Stimulated activated CD4-positive, alpha-beta T cell treated with anti-CD3 and anti-CD28 coated beads, Interleukin-15, amount 100 ng/mL, for 1 hour (primary cell): ENCODE results near the gene CC2D1A.
"Not testable (repeated sequence)": the region's sequence is repeated elsewhere in the genome, so short reads cannot be mapped to it uniquely, and the experiment has no call there.

Experiments used
- DNase-seq, 2 donors: peaks; one replicate each; pipeline ENCODE4 v3.0.0-alpha.2; 2020; ENCODE audit warnings: low read depth in 1 of 2, low spot score in 1 of 2

CC2D1A gene

DNA sequence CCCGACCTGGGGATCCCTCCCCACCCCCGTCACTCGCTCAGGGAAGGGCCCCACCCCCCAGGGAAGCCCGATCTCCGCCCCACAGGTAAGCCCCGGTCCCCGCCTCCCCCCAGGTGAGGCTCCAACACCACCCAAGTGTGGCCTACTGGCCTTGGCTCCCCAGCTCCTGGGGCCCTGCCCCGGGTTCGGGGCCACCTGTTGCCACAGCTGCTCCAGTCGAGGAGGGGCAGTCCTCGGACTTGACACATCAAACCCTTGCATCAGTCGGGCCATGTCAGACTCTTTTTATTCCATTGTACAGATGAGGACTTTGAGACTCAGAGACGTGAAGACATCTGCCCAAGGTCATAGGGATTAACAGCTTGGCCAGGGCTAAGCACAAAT lies 512 bp downstream of the CC2D1A start:
- DNase-seq, result no peak

DNA sequence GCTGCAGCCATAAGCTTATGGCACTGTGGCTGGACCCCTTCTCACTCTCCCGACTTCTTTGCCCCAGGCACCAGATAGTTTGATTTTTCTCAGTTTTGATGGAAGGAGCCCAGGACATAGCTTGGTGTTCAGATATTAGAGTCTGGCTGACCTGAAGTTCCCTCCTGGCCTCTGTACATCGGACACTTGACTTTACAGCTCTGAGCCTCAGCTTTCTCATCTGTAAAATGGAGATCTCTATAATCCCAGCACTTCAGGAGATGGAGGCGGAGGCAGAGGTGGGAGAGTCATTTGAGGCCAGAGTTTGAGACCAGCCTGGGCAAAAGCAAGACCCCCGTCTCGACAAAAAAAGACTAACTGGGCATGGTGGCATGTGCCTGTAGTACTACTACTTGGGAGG lies 909 bp downstream of the CC2D1A start:
- DNase-seq, result no peak

DNA sequence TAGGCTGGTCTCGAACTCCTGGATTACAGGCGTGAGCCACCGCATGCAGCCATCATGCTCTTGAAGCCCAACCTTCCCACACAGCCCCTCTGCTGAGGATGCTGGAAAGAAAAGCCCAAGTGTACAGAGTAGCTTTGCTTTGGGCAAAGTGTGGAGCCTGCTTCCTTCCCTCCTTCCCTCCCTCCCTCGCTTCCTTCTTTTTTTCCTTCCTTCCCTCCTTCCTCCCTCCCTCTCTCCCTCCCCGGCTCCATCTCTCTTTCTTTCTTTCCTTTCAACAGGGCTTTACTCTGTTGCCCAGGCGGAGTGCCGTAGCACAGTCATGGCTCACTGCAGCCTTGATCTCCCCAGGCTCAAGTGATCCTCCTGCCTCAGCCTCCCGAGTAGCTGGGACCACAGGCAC lies 2.7 kb downstream of the CC2D1A start:
- DNase-seq, result no peak

DNA sequence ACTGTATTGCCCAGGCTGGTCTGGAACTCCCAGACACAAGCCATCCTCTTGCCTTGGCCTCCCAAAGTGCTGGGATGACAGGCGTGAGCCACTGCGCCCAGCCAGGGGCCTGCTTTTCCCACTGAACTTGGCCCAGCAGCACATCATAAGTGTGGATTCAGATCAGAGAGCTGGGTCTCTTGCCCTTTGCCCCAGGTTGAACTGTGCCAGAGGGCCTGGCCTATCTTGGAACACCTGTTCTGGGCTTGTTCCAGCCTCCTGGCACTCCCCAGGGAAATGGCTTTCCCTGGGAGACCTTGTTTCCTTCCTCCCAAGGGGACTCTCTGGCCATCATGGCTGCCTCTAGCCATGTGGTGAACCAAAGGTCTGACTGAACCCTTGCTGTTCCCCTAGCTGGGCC lies 3.4 kb downstream of the CC2D1A start:
- no peak for DNase-seq

DNA sequence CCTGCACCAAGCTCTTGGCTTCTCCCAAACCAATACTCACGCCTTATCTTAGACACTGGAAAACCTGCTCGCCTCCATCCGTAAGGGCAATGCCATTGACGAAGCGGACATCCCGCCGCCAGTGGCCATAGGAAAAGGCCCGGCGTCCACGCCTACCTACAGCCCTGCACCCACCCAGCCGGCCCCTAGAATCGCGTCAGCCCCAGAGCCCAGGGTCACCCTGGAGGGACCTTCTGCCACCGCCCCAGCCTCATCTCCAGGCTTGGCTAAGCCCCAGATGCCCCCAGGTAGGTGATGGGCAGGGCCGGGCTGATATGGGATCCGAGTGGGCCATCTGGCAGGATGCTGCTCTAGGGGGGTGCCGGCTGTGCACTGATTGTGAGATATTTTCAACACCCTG lies 7.4 kb downstream of the CC2D1A start:
- no peak for DNase-seq

DNA sequence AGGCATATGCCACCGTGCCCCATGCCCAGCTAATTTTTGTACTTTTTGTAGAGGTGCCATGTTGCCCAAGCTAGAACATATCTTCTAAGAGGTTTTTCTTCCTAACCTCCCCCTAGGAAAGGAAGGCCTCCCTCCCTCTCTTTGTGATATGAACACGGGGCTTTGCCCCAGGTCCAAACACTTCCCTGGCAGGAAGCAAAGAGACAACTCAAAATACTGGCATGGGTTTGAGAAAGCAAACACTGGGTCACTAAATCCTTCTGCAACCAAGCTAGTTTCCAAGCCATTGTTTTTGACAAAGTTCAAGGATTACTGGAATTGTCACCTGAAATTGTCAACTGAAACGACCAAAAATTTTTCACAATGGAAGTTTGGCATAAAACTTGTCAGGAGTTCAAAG lies 8.8 kb downstream of the CC2D1A start:
- no peak for DNase-seq

DNA sequence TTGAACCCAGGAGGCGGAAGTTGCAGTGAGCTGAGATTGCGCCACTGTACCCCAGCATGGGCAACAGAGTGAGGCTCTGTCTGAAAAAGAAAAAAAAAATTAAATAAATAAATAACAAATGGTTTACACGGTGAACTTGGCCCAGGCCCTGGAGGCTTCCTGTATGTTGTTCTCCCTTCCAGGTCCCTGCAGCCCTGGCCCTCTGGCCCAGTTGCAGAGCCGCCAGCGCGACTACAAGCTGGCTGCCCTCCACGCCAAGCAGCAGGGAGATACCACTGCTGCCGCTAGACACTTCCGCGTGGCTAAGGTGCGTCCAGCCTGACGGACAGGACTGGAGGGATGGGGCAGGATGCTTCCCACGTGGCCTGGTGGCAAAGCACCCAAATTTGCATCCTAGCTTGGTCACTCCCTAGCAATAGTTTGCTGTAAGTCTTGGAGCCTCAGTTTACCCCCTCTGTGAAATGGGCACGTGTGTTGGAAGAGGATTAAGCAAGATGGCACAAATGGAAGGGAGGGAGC lies 11.9 kb downstream of the CC2D1A start:
- DNase-seq, result no peak

DNA sequence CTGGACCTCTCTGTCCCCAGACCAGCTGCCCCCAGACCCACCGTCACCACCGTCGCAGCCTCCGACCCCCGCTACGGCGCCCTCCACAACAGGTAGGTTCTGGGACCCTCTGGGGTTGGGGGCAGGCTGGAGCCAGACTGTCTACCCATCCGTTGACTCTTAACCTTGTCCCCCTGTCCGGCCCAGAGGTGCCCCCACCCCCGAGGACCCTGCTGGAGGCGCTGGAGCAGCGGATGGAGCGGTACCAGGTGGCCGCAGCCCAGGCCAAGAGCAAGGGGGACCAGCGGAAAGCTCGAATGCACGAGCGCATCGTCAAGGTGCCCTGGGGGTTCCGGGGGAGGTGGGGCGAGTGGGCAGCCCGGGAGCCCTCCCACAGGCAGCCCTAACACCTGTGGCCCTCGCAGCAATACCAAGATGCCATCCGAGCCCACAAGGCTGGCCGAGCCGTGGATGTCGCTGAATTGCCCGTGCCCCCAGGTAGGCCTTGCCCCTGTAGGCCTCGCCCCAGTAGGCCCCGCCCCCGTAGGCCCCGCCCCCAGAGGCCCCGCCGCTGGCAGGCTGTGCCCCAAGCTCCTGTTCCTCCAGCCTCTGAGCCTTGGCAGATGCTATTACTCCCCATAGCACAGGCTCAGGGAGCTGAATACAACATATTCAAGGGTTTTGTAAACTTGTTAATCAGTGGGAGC lies 12.9 kb downstream of the CC2D1A start:
- no peak for DNase-seq

DNA sequence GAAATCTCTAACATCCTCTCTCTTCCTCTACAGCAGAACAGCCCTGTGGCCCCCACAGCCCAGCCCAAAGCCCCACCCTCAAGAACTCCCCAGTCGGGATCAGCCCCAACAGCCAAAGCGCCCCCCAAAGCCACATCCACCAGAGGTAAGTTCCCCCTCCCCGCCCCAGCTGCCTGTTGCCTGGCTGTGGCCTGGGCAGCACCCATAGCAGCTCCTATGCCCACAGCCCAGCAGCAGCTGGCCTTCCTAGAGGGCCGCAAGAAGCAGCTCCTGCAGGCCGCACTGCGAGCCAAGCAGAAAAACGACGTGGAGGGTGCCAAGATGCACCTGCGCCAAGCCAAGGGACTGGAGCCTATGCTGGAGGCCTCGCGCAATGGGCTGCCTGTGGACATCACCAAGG lies 14.5 kb downstream of the CC2D1A start:
- DNase-seq, result no peak

DNA sequence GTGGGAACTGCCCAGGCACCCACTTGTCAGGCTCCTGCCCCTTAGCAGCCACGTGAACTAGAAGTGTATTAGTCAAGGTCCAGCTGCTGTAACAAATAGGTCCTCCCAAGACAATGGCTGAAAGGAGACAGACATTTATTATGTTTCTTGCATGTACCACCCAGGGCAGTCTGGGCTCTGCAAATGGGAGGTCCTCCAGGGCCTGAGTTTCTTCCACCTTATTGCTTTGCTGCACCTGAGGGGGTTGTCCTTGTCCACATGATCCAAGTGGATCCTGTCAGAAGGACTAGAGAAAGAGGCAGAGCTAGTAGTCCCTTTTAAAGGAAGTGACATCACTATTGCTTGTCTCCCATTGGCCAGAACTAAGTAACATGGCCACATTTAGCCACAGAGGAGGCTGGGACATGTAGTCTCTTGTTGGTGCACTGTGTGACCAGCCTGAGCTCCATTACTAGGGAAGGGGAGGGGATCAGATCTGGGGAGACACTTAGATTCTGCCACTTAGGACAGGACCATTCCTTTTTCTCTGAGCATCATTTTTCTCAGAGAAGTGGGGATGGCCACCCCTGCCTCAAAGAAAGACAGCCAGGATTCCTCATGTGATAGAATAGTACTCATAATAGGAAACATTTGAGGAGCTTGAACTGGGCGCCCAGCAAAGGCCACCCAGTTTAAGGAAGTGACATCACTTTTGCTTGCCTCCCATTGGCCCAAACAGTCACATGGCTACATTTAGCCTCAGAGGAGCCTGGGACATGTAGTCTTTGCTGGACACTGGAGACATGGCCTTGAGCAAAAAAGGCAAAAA lies 15.1 kb downstream of the CC2D1A start:
- no peak for DNase-seq

DNA sequence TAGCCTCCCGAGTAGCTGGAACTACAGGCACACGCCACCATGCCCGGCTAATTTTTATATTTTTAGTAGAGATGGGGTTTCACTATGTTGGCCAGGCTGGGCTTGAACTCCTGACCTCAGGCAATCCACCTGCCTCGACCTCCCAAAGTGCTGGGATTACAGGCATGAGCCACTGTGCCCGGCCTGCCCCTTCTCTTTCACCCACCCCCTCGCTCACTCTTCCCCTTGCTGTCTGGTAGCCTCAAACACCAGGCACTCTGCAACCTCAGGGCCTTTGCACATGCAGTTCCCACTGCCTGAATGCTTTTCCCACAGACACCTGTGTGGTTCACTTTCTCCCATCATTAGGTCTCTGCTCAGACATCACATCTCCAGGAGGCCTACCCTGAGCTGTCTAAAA lies 16.1 kb downstream of the CC2D1A start:
- DNase-seq, result not testable (repeated sequence)

DNA sequence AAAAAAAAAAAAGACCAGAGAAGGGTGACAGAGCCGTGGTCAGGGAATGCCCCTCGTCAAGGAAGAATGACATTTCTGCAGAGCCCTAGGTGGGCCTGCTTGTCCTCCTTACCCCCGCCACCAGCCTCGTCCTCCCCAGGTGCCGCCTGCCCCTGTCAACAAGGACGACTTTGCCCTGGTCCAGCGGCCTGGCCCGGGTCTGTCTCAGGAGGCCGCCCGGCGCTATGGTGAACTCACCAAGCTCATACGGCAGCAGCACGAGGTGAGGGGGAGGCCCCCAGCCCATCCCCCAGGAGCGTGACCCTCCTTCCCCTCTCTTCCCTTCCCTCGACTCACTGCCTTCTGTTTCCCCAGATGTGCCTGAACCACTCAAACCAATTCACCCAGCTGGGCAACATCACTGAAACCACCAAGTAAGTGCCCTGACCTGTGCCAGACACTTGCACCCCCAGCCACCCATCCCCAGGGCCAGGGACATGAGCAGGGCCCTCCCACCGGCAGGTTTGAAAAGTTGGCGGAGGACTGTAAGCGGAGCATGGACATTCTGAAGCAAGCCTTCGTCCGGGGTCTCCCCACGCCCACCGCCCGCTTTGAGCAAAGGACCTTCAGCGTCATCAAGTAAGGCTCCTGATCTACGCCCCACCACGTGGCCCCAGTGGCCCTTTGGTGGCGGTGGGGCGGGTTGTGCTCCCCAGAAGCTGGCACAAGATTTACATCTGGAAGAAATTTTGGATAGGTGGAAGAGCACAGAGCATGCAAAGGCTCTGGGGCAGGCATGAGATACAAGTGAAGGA lies 17.4 kb downstream of the CC2D1A start:
- DNase-seq, result no peak

DNA sequence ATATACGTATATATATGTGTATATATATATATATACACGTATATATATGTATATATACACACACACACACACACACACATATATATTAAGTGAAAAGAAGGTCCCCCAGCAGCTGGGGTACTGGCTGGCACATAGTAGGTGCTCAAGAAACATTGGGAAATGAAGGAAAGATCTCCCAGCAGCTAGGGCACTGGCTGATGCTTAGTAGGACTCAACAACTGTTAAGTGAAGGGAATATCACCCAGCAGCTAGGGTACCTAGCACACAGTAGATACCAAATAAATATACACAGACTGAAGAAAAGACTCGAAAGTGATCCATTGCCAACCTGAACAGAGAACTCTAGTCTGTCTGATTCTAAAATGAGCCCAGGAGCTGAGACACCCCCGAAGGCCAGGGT lies 20.0 kb downstream of the CC2D1A start:
- DNase-seq, result no peak

DNA sequence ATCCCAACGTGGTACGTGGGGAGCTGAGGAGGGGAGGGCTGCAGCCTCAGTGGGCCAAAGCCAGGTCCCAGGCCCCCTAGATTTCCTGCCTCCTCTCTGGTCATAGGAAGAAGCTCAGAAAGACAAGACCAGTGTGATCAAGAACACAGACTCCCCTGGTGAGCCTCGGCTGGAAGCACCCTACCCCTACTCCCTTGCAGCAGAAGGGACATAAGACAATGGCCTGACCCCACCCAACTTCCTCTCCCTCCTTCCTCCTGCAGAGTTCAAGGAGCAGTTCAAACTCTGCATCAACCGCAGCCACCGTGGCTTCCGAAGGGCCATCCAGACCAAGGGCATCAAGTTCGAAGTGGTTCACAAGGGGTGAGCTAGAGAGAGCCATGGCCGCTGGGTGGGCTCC lies 20.7 kb downstream of the CC2D1A start:
- no peak for DNase-seq

DNA sequence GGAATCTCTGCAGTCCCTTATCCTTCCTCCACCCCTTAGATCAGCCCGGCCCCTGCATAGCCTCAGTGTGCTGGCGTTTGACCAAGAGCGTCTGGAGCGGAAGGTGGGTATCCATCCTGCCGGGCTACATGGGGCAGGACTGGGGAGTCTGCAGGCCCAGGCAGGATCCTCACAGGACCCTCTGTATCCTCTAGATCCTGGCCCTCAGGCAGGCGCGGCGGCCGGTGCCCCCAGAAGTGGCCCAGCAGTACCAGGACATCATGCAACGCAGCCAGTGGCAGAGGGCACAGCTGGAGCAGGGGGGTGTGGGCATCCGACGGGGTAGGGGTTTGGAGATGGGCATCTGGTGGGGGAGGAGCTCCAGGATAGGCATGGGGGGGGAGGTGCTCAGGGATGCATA lies 23.3 kb downstream of the CC2D1A start:
- DNase-seq, result no peak

DNA sequence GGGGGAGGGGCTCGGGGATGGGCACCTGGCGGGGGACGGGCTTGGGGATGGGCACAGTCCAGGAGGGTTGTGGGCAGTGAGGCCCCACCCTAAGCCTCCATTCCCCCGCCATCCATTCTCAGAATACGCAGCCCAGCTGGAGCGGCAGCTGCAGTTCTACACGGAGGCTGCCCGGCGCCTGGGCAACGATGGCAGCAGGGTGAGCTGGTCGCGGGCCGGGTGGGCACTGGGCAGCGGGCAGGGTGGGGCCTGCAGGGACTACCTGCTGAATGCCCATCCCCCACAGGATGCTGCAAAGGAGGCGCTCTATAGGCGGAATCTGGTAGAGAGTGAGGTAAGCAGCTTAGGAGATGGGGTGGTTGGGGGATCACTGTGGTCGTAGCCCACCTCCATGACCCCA lies 24.0 kb downstream of the CC2D1A start:
- DNase-seq, result no peak

DNA sequence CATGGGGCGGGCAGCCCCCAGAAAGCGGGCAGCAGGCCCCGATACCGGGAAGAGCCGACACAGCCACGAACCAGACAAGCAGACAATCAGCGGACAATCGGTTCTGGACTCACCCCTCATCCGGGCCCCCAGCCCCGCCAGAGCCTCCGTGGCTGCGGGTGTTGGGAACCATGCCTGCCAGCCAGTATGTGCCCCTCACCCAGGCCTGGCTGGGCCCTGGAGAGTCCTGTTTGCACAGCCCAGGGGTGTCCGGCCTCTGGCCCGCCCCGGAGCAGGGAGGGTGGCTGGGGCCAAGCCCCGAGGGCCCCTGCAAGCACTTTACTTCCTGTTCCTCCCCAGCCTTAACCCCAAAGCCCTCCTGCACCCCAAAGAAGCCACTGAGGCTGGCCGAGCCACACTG lies 24.4 kb downstream of the CC2D1A start:
- DNase-seq, result no peak

DNA sequence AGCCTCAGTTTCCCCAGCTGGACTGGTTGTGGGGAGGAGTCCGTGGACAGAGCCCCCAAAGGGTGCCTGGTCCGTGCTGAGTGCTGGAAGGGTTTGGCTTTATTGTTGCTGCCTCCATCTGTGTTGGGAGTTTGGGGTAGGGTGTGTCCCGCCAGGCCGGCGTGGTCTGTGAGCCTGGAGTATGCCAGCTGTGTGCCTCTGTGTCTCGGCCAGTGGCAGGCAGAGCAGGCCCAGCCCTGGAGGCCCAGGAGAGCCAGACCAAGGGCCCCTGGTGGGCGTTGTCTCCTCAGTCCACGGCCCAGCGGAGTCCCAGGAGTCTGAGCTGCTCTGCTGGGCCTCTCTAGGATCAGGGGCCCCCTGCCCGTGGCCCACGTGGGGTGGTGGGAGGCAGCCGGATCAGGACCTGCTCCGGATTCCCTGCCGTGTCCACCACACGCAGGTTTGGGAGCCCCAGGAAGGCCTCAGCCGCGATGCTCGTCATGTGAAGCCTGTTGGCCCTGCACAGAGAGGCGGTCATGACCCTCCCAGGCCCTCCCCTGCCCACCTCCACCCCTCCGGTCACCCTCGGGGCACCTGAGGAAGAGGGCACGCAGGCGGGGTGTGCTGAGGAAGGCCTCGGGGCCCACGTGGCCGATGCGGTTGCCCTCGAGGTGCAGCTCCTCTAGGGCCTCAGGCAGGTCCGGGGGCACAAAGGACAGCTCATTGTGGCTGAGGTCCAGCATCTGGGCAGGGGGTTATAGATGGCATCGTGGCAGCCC lies 25.6 kb downstream of the CC2D1A start:
- no peak for DNase-seq

DNA sequence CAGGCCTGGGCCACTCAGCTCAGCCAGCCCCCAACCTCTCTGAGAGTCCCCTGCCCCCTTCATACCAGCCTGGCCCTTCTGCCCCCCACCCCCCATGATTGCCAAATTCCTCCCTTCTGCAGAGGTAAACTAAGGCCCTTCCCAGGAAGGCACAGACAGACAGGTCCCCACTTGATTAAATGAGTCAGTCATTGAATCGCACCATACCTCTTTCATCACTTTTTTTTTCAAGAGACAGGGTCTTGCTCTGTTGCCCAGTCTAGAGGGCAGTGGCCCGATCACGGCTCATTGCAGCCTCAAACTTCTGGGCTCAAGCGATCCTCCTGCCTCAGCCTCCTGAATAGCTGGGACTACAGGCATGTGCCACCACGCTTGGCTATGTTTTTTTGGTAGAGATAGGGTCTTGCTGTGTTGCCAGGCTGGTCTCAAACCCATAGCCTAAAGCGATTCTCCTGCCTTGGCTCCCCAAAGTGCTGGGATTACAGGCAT lies 26.2 kb downstream of the CC2D1A start:
- no peak for DNase-seq

DNA sequence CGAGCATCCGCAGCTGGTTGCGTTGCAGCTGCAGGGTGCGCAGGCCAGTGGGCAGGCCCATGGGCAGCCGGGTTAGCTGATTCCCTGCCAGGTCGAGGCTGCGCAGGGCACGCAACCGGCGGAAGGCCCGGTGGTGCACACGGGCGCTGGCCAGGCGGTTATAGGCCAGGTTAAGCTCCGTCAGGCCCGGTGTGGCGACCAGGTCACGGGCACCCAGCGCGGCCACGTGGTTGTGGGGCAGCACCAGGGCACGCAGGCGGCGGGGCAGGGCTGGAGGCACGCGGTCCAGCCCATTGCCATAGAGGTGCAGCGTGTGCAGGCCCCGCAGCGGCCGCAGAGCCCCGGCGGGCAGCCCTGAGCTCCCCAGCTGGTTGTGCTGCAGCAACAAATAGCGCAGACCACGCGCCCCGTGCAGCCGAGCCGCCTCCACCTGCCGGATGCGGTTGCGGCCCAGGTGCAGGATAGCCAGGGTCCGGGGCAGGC lies 27.0 kb downstream of the CC2D1A start:
- no peak for DNase-seq

DNA sequence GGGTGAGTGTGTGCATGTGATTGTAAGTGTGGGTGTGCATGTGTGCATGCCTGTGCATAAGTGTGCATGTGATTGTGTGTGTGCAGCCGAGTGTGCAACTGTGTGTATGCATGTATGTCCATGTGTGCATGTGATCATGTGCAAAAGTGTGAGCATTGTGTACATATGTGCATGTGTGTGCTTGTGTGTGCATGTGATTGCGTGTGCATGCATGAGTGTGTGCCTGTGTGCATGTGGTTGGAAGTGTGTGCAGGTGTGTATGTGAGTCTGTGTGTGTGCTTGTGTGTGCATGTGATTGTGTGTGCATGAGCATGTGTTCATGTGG lies 28.7 kb downstream of the CC2D1A start:
- no peak for DNase-seq
